Neural progenitor cell (in vitro differentiated cells): ENCODE results near the gene MTHFSD.

Experiments
- EZH2 ChIP-seq: fragments of 200-600 bp; sonication (generic); IDR thresholded peaks from 2 replicates; pipeline ENCODE4 v1.6.1; 2017; ENCODE audit warnings: antibody characterized with exemption, mild to moderate bottlenecking, moderate library complexity
- EZH2phosphoT487 ChIP-seq: fragments of 200-600 bp; sonication (generic); IDR thresholded peaks from 2 replicates; pipeline ENCODE4 v1.6.1; 2017; ENCODE audit warnings: antibody characterized with exemption
- TF ChIP-seq, protein P1 (sequence below): fragments of 200-600 bp; sonication (generic); IDR thresholded peaks from 2 replicates; pipeline ENCODE4 v1.5.1; 2017; ENCODE audit warnings: antibody characterized with exemption, mild to moderate bottlenecking

DNA sequence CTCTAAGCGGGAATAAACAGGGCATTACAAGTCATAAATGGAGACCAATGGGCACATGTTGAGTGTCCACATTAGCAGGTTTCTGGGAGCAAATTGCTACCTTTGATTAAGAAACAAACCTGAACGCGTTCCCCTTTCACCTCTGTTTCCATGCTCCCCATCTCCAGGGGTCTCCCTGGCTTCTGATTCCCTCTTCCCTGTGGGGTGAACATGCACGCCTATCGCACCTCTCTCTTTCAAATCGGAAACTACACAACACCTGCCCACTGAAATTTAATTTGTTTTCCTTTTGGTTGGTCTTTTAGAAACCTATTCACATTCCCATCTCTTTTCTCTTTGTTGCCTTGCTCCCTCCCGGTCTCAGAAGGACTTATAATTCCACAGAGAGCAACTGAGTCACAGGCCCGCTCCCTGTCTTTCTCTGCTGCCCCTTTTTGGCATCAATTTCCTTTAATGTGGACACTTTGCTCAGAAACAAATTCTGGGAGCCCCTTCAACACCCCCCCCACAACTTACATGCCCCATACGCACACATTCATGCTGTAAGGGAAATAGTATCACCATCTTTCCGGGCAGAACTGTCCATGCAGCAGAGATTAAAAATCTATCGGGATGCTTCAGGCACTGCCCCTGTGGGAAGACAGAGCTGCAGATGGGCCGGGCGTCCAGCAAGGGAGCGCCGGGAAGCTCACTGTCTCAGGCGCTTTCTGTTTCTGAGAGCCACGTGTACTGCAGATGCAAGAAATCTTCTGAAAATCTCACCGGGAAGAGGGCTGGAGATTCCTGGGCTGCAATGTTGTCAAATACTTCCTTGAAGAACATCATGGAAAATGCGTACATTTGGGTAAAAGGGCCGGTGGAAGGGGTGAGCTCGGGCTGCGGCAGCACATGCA lies 51.9 kb downstream of the MTHFSD start:
- TF ChIP-seq EZH2 (peak; percentile 94), EZH2phosphoT487 (peak; percentile 50)
- TF ChIP-seq, protein P1, sequence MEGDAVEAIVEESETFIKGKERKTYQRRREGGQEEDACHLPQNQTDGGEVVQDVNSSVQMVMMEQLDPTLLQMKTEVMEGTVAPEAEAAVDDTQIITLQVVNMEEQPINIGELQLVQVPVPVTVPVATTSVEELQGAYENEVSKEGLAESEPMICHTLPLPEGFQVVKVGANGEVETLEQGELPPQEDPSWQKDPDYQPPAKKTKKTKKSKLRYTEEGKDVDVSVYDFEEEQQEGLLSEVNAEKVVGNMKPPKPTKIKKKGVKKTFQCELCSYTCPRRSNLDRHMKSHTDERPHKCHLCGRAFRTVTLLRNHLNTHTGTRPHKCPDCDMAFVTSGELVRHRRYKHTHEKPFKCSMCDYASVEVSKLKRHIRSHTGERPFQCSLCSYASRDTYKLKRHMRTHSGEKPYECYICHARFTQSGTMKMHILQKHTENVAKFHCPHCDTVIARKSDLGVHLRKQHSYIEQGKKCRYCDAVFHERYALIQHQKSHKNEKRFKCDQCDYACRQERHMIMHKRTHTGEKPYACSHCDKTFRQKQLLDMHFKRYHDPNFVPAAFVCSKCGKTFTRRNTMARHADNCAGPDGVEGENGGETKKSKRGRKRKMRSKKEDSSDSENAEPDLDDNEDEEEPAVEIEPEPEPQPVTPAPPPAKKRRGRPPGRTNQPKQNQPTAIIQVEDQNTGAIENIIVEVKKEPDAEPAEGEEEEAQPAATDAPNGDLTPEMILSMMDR: no peak
